ENCODE data around the gene CNTNAP2.

DNA sequence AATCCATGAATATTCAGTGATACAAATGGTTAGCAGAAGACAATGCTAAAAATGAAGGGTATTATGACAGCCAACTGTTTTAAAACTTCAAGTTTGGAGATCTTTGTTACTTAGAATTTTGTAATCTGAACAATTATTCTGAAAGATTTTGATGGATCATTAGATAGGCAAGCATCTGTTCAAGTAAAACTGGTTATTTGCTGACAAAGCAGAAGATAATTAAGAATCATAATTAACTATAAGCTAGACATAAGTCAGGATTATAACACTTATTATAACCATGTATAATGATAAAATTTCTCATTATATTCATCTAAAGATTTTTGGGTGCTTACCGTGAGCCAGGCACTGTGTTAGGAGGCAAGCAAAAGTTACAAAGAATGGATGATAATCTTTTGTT lies 1145.1 kb downstream of the CNTNAP2 start:
- TF ChIP-seq, protein P1, sequence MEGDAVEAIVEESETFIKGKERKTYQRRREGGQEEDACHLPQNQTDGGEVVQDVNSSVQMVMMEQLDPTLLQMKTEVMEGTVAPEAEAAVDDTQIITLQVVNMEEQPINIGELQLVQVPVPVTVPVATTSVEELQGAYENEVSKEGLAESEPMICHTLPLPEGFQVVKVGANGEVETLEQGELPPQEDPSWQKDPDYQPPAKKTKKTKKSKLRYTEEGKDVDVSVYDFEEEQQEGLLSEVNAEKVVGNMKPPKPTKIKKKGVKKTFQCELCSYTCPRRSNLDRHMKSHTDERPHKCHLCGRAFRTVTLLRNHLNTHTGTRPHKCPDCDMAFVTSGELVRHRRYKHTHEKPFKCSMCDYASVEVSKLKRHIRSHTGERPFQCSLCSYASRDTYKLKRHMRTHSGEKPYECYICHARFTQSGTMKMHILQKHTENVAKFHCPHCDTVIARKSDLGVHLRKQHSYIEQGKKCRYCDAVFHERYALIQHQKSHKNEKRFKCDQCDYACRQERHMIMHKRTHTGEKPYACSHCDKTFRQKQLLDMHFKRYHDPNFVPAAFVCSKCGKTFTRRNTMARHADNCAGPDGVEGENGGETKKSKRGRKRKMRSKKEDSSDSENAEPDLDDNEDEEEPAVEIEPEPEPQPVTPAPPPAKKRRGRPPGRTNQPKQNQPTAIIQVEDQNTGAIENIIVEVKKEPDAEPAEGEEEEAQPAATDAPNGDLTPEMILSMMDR (IDR thresholded peaks at IDR 0.05), result no peak
- no peak for TF ChIP-seq POLR2A (IDR thresholded peaks at IDR 0.05)

All from uterus (tissue), 2 donors.